Ovary (tissue), 9 donors: Measurements from ENCODE around the gene SHPK. TPM values are rescaled to one million over a fixed set of nuclear protein-coding genes. Genes with fewer than 3 reads are reported as not detected.

Experiments
- DNase-seq, 5 donors: peaks; one replicate each; pipeline ENCODE4 v3.0.0-alpha.2; 2019 to 2020
- H3K27ac ChIP-seq, 2 donors: fragments of 200-600 bp; one replicate each; pipeline versions ENCODE4 v1.5.1 to v1.8.0; 2019 to 2022
- H3K27me3 ChIP-seq: fragments of 200-600 bp; one replicate; pipeline ENCODE4 v1.8.0; 2022
- H3K36me3 ChIP-seq: fragments of 200-600 bp; sonication (generic); one replicate; pipeline ENCODE4 v1.5.1; 2019
- H3K4me1 ChIP-seq: one replicate; pipeline ENCODE4 v1.8.1; 2013; ENCODE audit warnings: mild to moderate bottlenecking, moderate library complexity; ENCODE audit not compliant: insufficient read depth
- H3K4me3 ChIP-seq: fragments of 200-600 bp; sonication (generic); one replicate; pipeline ENCODE4 v1.5.1; 2017
- H3K9me3 ChIP-seq, 2 donors: fragments of 200-600 bp in 1 of 2; sonication (generic) in 1 of 2; one replicate each; pipeline versions ENCODE4 v1.5.1 to v1.8.1; 2013 to 2019; ENCODE audit warnings: mild to moderate bottlenecking in 1 of 2, moderate library complexity in 1 of 2
- EP300 ChIP-seq: sonication (generic); formaldehyde crosslinking; IDR thresholded peaks from one replicate; pipeline ENCODE4 v1.6.1; 2017; ENCODE audit warnings: antibody characterized with exemption
- POLR2A ChIP-seq: fragments of 450-650 bp; IDR thresholded peaks from one replicate; pipeline ENCODE4 v1.6.1; 2017; ENCODE audit warnings: antibody characterized with exemption, mild to moderate bottlenecking, moderate library complexity
- WGBS, 3 donors: extraction: QIAGEN DNeasy Blood & Tissue Kit in 1 of 3; methylation state at CpG; one replicate each; pipeline versions ENCODE4 v1.1.5 to v1.1.7; 2013 to 2017; 5-methylcytosine and 5-hydroxymethylcytosine counted together
- intact Hi-C, 4 donors: fragments of 100-400 bp; cut with DNase I; formaldehyde crosslinking; loops; one replicate each; pipeline versions ENCODE4 v1.11.0 to v1.15.1; 2022 to 2023
- polyA plus RNA-seq, 2 donors: library from polyadenylated mRNA; stranded (reverse); fragments of 200-250 nt in 1 of 2; fragments of 350-450 nt in 1 of 2; fragmentation: Illumina TruSeq in 1 of 2; extraction: RNeasy Lipid Tissue Mini Kit (QIAGEN cat#74804) in 1 of 2; gene quantifications; one replicate each; pipeline ENCODE4 v1.2.3, GENCODE V29; 2013 to 2014
- total RNA-seq, 7 donors: library from RNA; depleted of rRNA in 2 of 7; stranded (reverse); fragments of >200 nt in 2 of 7; fragmentation: NEBNext Ultra II Directional in 3 of 7; extraction: Animal tissue kit (Norgen Biotek cat#: 25700) in 3 of 7; gene quantifications; one replicate each; pipeline versions ENCODE4 v1.1.0 to v1.2.4, GENCODE V29; 2016 to 2023
- TF ChIP-seq, protein P1 (sequence below), 3 donors: fragments of 450-650 bp in 2 of 3; fragments of 200-600 bp in 1 of 3; IDR thresholded peaks; one replicate each; pipeline versions ENCODE4 v1.5.1 to v1.8.0; 2016 to 2022; ENCODE audit warnings: antibody characterized with exemption in 3 of 3, mild to moderate bottlenecking in 1 of 3
- donor health status: DM: no; HTN: no; CAD: no; lungs with moderate emphysema.
- donor health status: DM: no; HTN: no; CAD: no.
- donor health status: Bipolar disorder and iron deficiency.
- donor health status: DM: yes; HTN: yes; CAD: no.
- donor health status: DM: no; HTN: no; CAD: no.
- donor health status: DM: yes; HTN: yes; CAD: no.

The SHPK gene
- total and polyA plus RNA-seq, 9 donors, result 6.6 to 16.6 (median 13.0) TPM

DNA sequence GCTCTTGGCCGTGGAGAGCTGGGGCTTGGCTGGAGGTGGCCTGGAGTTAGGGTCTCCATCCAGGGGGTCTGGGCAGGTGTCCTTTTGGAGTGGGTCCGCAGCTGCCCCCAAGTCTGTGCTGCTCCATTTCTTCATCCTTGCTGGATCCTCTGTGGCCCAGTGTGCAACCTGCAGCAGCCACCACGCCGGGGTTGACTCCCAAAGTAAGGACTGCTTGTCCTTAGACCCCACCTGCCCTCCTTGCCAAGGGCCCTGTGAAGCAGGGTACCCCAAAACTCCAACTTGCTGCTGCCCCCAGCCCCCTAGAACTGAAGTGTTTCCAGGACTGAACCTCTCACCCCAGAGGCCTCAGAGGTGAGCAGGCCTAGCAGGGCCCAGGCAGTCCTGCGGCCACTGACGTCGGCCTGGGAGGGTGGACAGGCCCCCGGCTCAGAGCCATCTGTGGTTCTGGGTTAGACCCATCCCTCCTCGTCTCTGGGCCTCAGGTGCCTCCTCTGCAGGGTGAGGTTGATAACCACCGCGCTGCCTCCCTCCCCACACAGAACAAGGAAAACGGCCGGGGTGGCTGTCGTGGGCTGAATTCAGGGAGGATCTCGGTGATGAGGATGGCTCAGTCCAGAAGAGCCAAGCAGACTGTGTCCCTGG, 43.7 kb downstream of the SHPK start:
- intact Hi-C loops, result no loop called here
- no peak overlapping the region for H3K27ac ChIP-seq
- no peaks in the 10 kb centered on the region for H3K4me1 ChIP-seq
- no peaks in the 10 kb centered on the region for H3K36me3 ChIP-seq
- H3K4me3 ChIP-seq, result no peak overlapping the region
- DNase-seq, result no peak
- H3K9me3 ChIP-seq, result no peaks in the 10 kb centered on the region
- WGBS, 3 donors, result 87 to 90% (median 87%) methylated on average over 14 to 15 of the region's 15 CpGs
- TF ChIP-seq EP300 (no peak), POLR2A (no peak)
- TF ChIP-seq, protein P1, sequence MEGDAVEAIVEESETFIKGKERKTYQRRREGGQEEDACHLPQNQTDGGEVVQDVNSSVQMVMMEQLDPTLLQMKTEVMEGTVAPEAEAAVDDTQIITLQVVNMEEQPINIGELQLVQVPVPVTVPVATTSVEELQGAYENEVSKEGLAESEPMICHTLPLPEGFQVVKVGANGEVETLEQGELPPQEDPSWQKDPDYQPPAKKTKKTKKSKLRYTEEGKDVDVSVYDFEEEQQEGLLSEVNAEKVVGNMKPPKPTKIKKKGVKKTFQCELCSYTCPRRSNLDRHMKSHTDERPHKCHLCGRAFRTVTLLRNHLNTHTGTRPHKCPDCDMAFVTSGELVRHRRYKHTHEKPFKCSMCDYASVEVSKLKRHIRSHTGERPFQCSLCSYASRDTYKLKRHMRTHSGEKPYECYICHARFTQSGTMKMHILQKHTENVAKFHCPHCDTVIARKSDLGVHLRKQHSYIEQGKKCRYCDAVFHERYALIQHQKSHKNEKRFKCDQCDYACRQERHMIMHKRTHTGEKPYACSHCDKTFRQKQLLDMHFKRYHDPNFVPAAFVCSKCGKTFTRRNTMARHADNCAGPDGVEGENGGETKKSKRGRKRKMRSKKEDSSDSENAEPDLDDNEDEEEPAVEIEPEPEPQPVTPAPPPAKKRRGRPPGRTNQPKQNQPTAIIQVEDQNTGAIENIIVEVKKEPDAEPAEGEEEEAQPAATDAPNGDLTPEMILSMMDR (IDR thresholded peaks at IDR 0.05), result no peak
- no peaks in the 10 kb centered on the region for H3K27me3 ChIP-seq

DNA sequence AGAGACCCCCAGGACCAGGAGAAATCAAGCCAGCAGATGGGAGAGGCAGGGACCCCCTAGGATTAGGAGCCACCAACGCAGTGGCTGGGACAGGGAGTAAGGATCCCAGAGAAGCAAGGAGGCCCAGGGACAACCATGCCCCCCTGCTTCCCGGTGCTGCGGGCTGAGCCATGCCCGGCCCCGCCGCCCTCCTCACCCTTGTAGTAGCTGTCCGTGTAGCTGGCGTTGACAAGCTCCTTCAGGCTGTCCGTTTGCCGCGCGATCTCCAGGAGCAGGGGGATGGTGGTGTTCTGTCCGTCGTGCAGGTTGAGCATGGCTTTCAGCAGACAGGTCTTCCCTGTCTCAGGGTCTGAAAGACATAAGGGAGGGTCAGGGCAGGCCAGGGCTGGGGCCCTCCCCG, 45.3 kb downstream of the SHPK start:
- no peaks in the 10 kb centered on the region for H3K27me3 ChIP-seq
- H3K4me3 ChIP-seq, result no peak overlapping the region
- H3K4me1 ChIP-seq, result no peaks in the 10 kb centered on the region
- no peaks in the 10 kb centered on the region for H3K9me3 ChIP-seq
- no peak overlapping the region for H3K27ac ChIP-seq
- intact Hi-C loops, result no loop called here
- no peaks in the 10 kb centered on the region for H3K36me3 ChIP-seq
- TF ChIP-seq, protein P1 (IDR thresholded peaks at IDR 0.05), result no peak
- no peak for TF ChIP-seq POLR2A
- no peak for TF ChIP-seq EP300
- WGBS, 3 donors, result 87 to 90% (median 90%) methylated on average over 12 to 15 of the region's 15 CpGs
- no peak for DNase-seq

DNA sequence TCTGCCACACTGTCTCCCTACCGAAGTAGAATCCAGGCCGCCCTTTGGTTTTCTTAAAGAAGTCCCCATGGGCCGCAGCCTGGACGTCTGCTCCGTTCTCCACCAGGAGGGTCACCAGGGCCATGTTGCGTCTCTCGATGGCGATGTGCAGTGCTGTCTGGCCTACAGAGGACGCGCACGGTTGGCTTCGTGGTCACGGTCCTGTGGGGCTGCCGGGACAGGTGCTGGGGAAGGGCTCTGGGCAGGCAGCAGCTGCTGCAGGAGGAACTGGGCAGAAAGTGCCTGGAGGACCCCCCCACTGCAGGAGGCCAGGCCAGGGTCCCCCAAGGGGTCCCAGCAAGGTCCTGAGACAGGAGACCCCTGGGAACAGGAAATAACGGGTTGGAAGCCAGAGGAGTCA, 45.8 kb downstream of the SHPK start:
- H3K27me3 ChIP-seq, result no peaks in the 10 kb centered on the region
- no peak overlapping the region for H3K27ac ChIP-seq
- intact Hi-C loops, result no loop called here
- no peak for TF ChIP-seq POLR2A
- TF ChIP-seq, protein P1 (IDR thresholded peaks at IDR 0.05), result no peak
- TF ChIP-seq EP300, result no peak
- 93 to 97% (median 96%) methylated on average over 15 of the region's 15 CpGs for WGBS, 3 donors
- H3K4me1 ChIP-seq, result no peaks in the 10 kb centered on the region
- H3K4me3 ChIP-seq, result no peak overlapping the region
- no peaks in the 10 kb centered on the region for H3K9me3 ChIP-seq
- no peak for DNase-seq
- no peaks in the 10 kb centered on the region for H3K36me3 ChIP-seq

DNA sequence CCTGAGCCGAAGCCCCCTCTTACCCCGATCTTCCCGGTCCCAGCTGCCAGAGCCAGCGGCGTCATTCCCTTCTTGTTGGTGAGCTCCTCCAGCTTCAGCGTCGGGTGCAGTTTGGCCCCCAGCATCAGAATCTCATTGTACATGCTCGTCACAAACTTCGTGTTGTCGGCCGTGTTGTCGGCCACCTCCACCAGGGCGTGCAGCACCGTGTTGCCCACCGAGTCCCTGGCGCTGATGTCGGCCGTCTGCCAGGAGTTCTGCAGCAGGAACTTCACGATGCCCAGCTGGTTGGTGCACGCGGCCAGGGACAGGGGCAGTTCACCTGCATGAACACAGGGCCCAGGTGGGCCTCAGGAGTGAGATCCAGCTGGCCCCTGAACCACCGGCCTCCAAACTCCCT, 46.3 kb downstream of the SHPK start:
- WGBS, 3 donors, result 95 to 97% (median 95%) methylated on average over 22 of the region's 22 CpGs
- TF ChIP-seq, protein P1 (IDR thresholded peaks at IDR 0.05), result no peak
- TF ChIP-seq EP300 (no peak), POLR2A (no peak)
- H3K36me3 ChIP-seq, result no peaks in the 10 kb centered on the region

More for the DNA sequence above, 46.3 kb downstream of the SHPK start:
- intact Hi-C loops, result no loop called here
- H3K9me3 ChIP-seq, result no peaks in the 10 kb centered on the region
- H3K4me1 ChIP-seq, result no peaks in the 10 kb centered on the region
- no peak for DNase-seq
- no peak overlapping the region for H3K4me3 ChIP-seq
- no peak overlapping the region for H3K27ac ChIP-seq
- H3K27me3 ChIP-seq, result no peaks in the 10 kb centered on the region
